Small intestine (tissue), 7 donors: ENCODE measurements around the gene LCN2. TPM values are rescaled to one million over a fixed set of nuclear protein-coding genes. Genes with fewer than 3 reads are reported as not detected.

ENCODE experiments used
- DNase-seq, 2 donors: peaks; one replicate each; pipeline versions ENCODE4 v3.0.0 to v3.0.0-alpha.2; 2013
- FAIRE-seq: peaks from 2 replicates; lab custom pipeline; 2012; peaks lifted over from hg19 to GRCh38; lab: Jason Lieb, UNC
- H3K27ac ChIP-seq, 3 donors: one replicate each; pipeline ENCODE4 v1.5.1; 2013; ENCODE audit warnings: low read length in 2 of 3, mild to moderate bottlenecking in 2 of 3, control low read depth in 1 of 3, inconsistent platforms in 1 of 3, low read depth in 1 of 3, moderate library complexity in 1 of 3
- H3K27me3 ChIP-seq, 3 donors: one replicate each; pipeline ENCODE4 v1.6.1; 2013; ENCODE audit warnings: low read length in 3 of 3, inconsistent platforms in 1 of 3; ENCODE audit not compliant: control insufficient read depth in 3 of 3, insufficient read depth in 3 of 3
- H3K36me3 ChIP-seq, 3 donors: one replicate each; pipeline ENCODE4 v1.6.1; 2013; ENCODE audit warnings: low read length in 3 of 3, inconsistent platforms in 1 of 3, low read depth in 1 of 3, mild to moderate bottlenecking in 1 of 3, moderate library complexity in 1 of 3; ENCODE audit not compliant: control insufficient read depth in 3 of 3, insufficient read depth in 2 of 3
- H3K4me1 ChIP-seq, 3 donors: one replicate each; pipeline ENCODE4 v1.6.1; 2013; ENCODE audit warnings: low read length in 2 of 3, inconsistent platforms in 1 of 3, low read depth in 1 of 3, mild to moderate bottlenecking in 1 of 3, moderate library complexity in 1 of 3; ENCODE audit not compliant: control insufficient read depth in 3 of 3, insufficient read depth in 2 of 3
- H3K4me3 ChIP-seq, 3 donors: one replicate each; pipeline ENCODE4 v1.5.1; 2013; ENCODE audit warnings: low read length in 3 of 3, control low read depth in 1 of 3, inconsistent platforms in 1 of 3, low read depth in 1 of 3, mild to moderate bottlenecking in 1 of 3, moderate library complexity in 1 of 3
- H3K9me3 ChIP-seq, 2 donors: one replicate each; pipeline ENCODE4 v1.6.1; 2013; ENCODE audit warnings: low read depth in 1 of 2, low read length in 1 of 2; ENCODE audit not compliant: control insufficient read depth in 2 of 2, insufficient read depth in 1 of 2
- WGBS, 3 donors: extraction: QIAGEN DNeasy Blood & Tissue Kit; methylation state at CpG; one replicate each; pipeline ENCODE4 v1.1.7; 2013; 5-methylcytosine and 5-hydroxymethylcytosine counted together
- polyA plus RNA-seq, 4 donors: library from polyadenylated mRNA; stranded (reverse) in 3 of 4; unstranded in 1 of 4; fragments of 200-250 nt in 3 of 4; fragments of 120-200 nt in 1 of 4; gene quantifications; one replicate each; pipeline versions ENCODE4 v1.2.1 to v1.2.3, GENCODE V29; 2013
- donor health status: healthy with polysubstance abuse.
- donor health status: control.
- donor health status: control.
- donor health status: Bipolar disorder and iron deficiency.
- donor health status: healthy.

Gene LCN2
- polyA plus RNA-seq, 4 donors: 1.6 to 582 (median 3.7) TPM

DNA sequence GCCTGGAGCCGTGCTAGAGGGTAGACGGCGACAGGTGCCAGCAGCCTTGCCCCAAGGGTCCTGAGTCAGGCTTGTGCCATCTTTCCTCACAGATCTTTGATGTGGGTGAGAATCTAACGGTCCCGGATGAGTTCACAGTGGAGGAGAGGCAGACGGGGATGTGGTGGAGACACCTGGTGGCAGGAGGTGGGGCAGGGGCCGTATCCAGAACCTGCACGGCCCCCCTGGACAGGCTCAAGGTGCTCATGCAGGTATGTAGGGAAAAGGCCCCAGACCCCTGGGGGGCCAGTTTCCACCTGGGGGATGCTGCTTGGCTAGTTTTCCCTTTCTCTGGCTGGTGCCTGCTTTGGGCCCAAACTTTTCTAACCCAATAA is 45.7 kb upstream of the LCN2 start:
- Histone ChIP-seq H3K27ac (peak overlapping the region; percentile 68 to 93 (median 91)), H3K4me3 (no peak overlapping the region), H3K27me3 (no peaks in the 10 kb centered on the region), H3K9me3 (no peaks in the 10 kb centered on the region), H3K4me1 (peaks cover 12 to 70% (median 16%) of the 10 kb centered on the region in 3 donors), H3K36me3 (peaks cover 19 to 97% (median 35%) of the 10 kb centered on the region in 3 donors)
- DNase-seq: peak in 1 of 2 donors; percentile 46
- WGBS, 3 donors: 41 to 53% (median 41%) methylated on average over 8 of the region's 8 CpGs
- FAIRE-seq: no peak

DNA sequence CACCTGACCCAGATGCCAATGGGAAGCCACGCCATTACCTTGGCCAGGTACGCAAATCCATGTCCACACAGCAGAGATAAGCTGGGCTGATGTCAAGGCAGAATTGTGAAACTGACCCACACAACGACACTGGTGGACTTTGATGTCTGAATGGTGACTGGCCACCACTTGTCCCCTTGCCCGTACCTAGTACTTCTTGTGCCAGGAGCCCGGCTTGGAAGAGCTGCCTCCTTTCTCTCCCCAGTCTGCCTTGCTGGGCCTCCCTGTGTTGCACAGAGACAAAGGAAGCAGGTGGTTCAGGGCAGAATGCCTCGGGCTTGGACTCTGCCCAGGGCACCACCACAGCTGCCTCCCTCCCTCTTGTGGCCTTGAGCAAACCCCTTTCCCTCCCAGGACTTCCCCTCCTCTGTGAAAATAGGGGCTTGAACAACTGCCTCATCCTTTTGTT is 45.1 kb upstream of the LCN2 start:
- FAIRE-seq (no peak), DNase-seq (peak; percentile 87 to 95)
- Histone ChIP-seq H3K9me3 (no peaks in the 10 kb centered on the region), H3K4me3 (no peak overlapping the region), H3K4me1 (peaks cover 12 to 70% (median 16%) of the 10 kb centered on the region in 3 donors), H3K27ac (peak overlapping the region; percentile 68 to 93 (median 91)), H3K36me3 (peaks cover 19 to 98% (median 40%) of the 10 kb centered on the region in 3 donors), H3K27me3 (no peaks in the 10 kb centered on the region)
- 11 to 57% (median 29%) methylated on average over 6 of the region's 6 CpGs for WGBS, 3 donors

DNA sequence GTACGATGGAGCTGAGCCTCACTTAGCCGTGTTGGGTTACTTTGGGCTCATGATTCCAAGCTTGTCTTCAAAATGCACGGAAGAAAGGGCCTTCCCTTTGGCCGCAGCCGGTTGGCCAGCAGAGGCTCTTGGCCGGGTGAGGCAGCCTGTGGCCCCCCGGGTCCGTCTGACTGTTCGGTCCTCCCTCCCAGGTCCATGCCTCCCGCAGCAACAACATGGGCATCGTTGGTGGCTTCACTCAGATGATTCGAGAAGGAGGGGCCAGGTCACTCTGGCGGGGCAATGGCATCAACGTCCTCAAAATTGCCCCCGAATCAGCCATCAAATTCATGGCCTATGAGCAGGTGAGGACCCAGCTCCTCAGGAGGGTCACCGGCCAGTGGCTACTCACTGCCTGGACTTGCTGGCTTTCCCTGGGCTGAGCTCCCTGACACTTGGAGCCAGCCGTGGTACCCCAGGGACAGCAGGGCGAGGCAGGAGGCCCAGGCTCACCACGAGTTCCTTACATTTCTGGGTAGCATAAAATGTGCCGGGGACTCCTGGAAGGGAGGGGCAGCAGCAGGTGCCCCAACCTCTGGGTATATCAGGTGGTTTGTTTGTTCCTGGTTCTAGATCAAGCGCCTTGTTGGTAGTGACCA is 43.6 kb upstream of the LCN2 start:
- FAIRE-seq (no peak), DNase-seq (no peak)
- peaks cover 7 to 66% (median 7%) of the 10 kb centered on the region in 3 donors for H3K4me1 ChIP-seq
- WGBS, 3 donors: 72 to 85% (median 72%) methylated on average over 21 of the region's 21 CpGs
- peaks cover 19 to 89% (median 40%) of the 10 kb centered on the region in 3 donors for H3K36me3 ChIP-seq
- H3K9me3 ChIP-seq: no peaks in the 10 kb centered on the region
- no peaks in the 10 kb centered on the region for H3K27me3 ChIP-seq
- H3K27ac ChIP-seq: no peak overlapping the region
- H3K4me3 ChIP-seq: no peak overlapping the region

DNA sequence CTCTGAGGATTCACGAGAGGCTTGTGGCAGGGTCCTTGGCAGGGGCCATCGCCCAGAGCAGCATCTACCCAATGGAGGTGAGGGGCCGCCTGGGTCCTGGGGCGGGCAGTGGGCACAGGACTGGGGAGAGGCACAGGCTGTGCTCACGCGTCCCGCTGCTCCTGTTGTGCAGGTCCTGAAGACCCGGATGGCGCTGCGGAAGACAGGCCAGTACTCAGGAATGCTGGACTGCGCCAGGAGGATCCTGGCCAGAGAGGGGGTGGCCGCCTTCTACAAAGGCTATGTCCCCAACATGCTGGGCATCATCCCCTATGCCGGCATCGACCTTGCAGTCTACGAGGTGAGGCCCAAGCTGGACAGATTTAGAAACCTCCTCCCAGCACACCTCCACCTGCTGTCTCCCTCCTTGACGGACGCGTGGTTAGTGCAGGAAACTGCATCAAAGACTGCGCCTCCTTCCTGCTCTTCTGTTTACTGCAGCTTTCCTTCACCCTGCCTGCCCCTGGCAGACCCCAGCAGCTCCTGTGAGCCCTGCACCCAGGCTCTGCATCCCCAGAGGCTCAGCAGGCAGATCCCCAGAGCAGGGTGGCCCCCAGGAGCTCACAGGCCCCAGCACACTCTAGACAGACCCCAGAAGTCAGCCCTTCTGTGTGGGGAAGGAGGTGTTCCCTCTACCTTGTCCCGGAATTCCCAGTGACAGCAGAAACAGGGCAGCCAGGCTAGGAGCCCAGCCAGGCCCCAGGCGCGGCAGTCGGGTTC is 42.9 kb upstream of the LCN2 start:
- Histone ChIP-seq H3K4me1 (peaks cover 2 to 62% (median 3%) of the 10 kb centered on the region in 3 donors), H3K4me3 (no peak overlapping the region), H3K27me3 (no peaks in the 10 kb centered on the region), H3K36me3 (peaks cover 14 to 82% (median 36%) of the 10 kb centered on the region in 3 donors), H3K9me3 (no peaks in the 10 kb centered on the region), H3K27ac (no peak overlapping the region)
- DNase-seq (no peak), FAIRE-seq (no peak)
- 81 to 83% (median 82%) methylated on average over 19 to 23 of the region's 23 CpGs for WGBS, 3 donors

DNA sequence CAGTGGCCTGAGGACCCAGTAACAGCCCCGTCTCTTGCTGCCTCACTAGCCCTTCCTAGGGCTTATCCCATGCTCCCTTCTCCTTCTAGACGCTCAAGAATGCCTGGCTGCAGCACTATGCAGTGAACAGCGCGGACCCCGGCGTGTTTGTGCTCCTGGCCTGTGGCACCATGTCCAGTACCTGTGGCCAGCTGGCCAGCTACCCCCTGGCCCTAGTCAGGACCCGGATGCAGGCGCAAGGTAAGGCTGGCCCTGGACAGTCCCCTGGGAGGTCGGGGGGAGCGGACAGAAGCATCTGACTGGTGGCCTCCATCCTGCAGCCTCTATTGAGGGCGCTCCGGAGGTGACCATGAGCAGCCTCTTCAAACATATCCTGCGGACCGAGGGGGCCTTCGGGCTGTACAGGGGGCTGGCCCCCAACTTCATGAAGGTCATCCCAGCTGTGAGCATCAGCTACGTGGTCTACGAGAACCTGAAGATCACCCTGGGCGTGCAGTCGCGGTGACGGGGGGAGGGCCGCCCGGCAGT is 42.2 kb upstream of the LCN2 start:
- DNase-seq (no peak), FAIRE-seq (no peak)
- Histone ChIP-seq H3K9me3 (no peaks in the 10 kb centered on the region), H3K36me3 (peaks cover 13 to 80% (median 31%) of the 10 kb centered on the region in 3 donors), H3K4me3 (no peak overlapping the region), H3K4me1 (peaks cover 0 to 58% (median 3%) of the 10 kb centered on the region in 3 donors), H3K27me3 (no peaks in the 10 kb centered on the region), H3K27ac (no peak overlapping the region)
- 86 to 94% (median 89%) methylated on average over 23 of the region's 23 CpGs for WGBS, 3 donors

DNA sequence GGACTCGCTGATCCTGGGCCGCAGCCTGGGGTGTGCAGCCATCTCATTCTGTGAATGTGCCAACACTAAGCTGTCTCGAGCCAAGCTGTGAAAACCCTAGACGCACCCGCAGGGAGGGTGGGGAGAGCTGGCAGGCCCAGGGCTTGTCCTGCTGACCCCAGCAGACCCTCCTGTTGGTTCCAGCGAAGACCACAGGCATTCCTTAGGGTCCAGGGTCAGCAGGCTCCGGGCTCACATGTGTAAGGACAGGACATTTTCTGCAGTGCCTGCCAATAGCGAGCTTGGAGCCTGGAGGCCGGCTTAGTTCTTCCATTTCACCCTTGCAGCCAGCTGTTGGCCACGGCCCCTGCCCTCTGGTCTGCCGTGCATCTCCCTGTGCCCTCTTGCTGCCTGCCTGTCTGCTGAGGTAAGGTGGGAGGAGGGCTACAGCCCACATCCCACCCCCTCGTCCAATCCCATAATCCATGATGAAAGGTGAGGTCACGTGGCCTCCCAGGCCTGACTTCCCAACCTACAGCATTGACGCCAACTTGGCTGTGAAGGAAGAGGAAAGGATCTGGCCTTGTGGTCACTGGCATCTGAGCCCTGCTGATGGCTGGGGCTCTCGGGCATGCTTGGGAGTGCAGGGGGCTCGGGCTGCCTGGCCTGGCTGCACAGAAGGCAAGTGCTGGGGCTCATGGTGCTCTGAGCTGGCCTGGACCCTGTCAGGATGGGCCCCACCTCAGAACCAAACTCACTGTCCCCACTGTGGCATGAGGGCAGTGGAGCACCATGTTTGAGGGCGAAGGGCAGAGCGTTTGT is 41.6 kb upstream of the LCN2 start:
- no peak overlapping the region for H3K4me3 ChIP-seq
- peaks cover 10 to 77% (median 28%) of the 10 kb centered on the region in 3 donors for H3K36me3 ChIP-seq
- FAIRE-seq: no peak
- H3K27me3 ChIP-seq: no peaks in the 10 kb centered on the region
- H3K9me3 ChIP-seq: no peaks in the 10 kb centered on the region
- peaks cover 0 to 58% (median 3%) of the 10 kb centered on the region in 3 donors for H3K4me1 ChIP-seq
- WGBS, 3 donors: 77 to 87% (median 84%) methylated on average over 18 of the region's 18 CpGs
- no peak for DNase-seq
- H3K27ac ChIP-seq: peak overlapping the region in 1 of 3 donors; percentile 34

DNA sequence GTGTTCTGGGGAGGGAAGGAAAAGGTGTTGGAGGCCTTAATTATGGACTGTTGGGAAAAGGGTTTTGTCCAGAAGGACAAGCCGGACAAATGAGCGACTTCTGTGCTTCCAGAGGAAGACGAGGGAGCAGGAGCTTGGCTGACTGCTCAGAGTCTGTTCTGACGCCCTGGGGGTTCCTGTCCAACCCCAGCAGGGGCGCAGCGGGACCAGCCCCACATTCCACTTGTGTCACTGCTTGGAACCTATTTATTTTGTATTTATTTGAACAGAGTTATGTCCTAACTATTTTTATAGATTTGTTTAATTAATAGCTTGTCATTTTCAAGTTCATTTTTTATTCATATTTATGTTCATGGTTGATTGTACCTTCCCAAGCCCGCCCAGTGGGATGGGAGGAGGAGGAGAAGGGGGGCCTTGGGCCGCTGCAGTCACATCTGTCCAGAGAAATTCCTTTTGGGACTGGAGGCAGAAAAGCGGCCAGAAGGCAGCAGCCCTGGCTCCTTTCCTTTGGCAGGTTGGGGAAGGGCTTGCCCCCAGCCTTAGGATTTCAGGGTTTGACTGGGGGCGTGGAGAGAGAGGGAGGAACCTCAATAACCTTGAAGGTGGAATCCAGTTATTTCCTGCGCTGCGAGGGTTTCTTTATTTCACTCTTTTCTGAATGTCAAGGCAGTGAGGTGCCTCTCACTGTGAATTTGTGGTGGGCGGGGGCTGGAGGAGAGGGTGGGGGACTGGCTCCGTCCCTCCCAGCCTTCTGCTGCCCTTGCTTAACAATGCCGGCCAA is 40.8 kb upstream of the LCN2 start:
- Histone ChIP-seq H3K4me3 (no peak overlapping the region), H3K36me3 (peaks cover 10 to 77% (median 28%) of the 10 kb centered on the region in 3 donors), H3K9me3 (peaks cover 0 to 5% of the 10 kb centered on the region in 2 donors), H3K27me3 (no peaks in the 10 kb centered on the region), H3K4me1 (peaks cover 0 to 59% (median under 1%) of the 10 kb centered on the region in 3 donors), H3K27ac (peak overlapping the region in 1 of 3 donors; percentile 60)
- DNase-seq: no peak
- WGBS, 3 donors: 70 to 78% (median 77%) methylated on average over 15 of the region's 15 CpGs
- FAIRE-seq: no peak
